ENCODE data around the gene CRIM1. TPM values are rescaled to one million over a fixed set of nuclear protein-coding genes. Genes with fewer than 3 reads are reported as not detected.

The CRIM1 gene
- total RNA-seq, 1 donor from 2014 or later = 103 TPM

- Histone ChIP-seq H3K4me3 (ENCODE audit: low read depth, low read length) (no peak overlapping the region), H3K27me3 (ENCODE audit: control insufficient read depth, insufficient read depth, low read length) (no peaks in the 10 kb centered on the region), H3K36me3 (ENCODE audit: control insufficient read depth, insufficient read depth, low read length) (no peaks in the 10 kb centered on the region)
- DNase-seq (ENCODE audit: low read depth) = no peak
- no peak for TF ChIP-seq CTCF (IDR thresholded peaks at IDR 0.05; ENCODE audit: insufficient read depth, low read length, poor library complexity, severe bottlenecking)
These were observed 228.7 kb downstream of the CRIM1 start for GRCh38 chr2:36584148-36584794.

- no peak overlapping the region for H3K4me3 ChIP-seq (ENCODE audit: low read depth, low read length)
- no peak for DNase-seq (ENCODE audit: low read depth)
- no peak for TF ChIP-seq CTCF (IDR thresholded peaks at IDR 0.05; ENCODE audit: insufficient read depth, low read length, poor library complexity, severe bottlenecking)
- H3K27me3 ChIP-seq (ENCODE audit: control insufficient read depth, insufficient read depth, low read length) = no peaks in the 10 kb centered on the region
- H3K36me3 ChIP-seq (ENCODE audit: control insufficient read depth, insufficient read depth, low read length) = no peaks in the 10 kb centered on the region
These were observed 231.1 kb downstream of the CRIM1 start for GRCh38 chr2:36586672-36587071.

- Histone ChIP-seq H3K36me3 (ENCODE audit: control insufficient read depth, insufficient read depth, low read length) (no peaks in the 10 kb centered on the region), H3K4me3 (ENCODE audit: low read depth, low read length) (no peak overlapping the region), H3K27me3 (ENCODE audit: control insufficient read depth, insufficient read depth, low read length) (no peaks in the 10 kb centered on the region)
- no peak for DNase-seq (ENCODE audit: low read depth)
- no peak for TF ChIP-seq CTCF (IDR thresholded peaks at IDR 0.05; ENCODE audit: insufficient read depth, low read length, poor library complexity, severe bottlenecking)
These were observed 231.5 kb downstream of the CRIM1 start for GRCh38 chr2:36587101-36587500.

GRCh38 chr2:36587556-36587955 lies 232.0 kb downstream of the CRIM1 start:
- H3K36me3 ChIP-seq (ENCODE audit: control insufficient read depth, insufficient read depth, low read length) = no peaks in the 10 kb centered on the region
- no peak for DNase-seq (ENCODE audit: low read depth)
- TF ChIP-seq CTCF (IDR thresholded peaks at IDR 0.05; ENCODE audit: insufficient read depth, low read length, poor library complexity, severe bottlenecking) = no peak

GRCh38 chr2:36589230-36589630 lies 233.7 kb downstream of the CRIM1 start:
- TF ChIP-seq CTCF (IDR thresholded peaks at IDR 0.05; ENCODE audit: insufficient read depth, low read length, poor library complexity, severe bottlenecking) = no peak
- no peaks in the 10 kb centered on the region for H3K27me3 ChIP-seq (ENCODE audit: control insufficient read depth, insufficient read depth, low read length)
- H3K36me3 ChIP-seq (ENCODE audit: control insufficient read depth, insufficient read depth, low read length) = no peaks in the 10 kb centered on the region
- H3K4me3 ChIP-seq (ENCODE audit: low read depth, low read length) = no peak overlapping the region
- no peak for DNase-seq (ENCODE audit: low read depth)

More at GRCh38 chr2:36587556-36587955, 232.0 kb downstream of the CRIM1 start:
- no peak overlapping the region for H3K4me3 ChIP-seq (ENCODE audit: low read depth, low read length)
- no peaks in the 10 kb centered on the region for H3K27me3 ChIP-seq (ENCODE audit: control insufficient read depth, insufficient read depth, low read length)

- TF ChIP-seq CTCF (IDR thresholded peaks at IDR 0.05; ENCODE audit: insufficient read depth, low read length, poor library complexity, severe bottlenecking) = no peak
These were observed 239.3 kb downstream of the CRIM1 start for GRCh38 chr2:36594849-36595248.

More at GRCh38 chr2:36594849-36595248, 239.3 kb downstream of the CRIM1 start:
- H3K36me3 ChIP-seq (ENCODE audit: control insufficient read depth, insufficient read depth, low read length) = no peaks in the 10 kb centered on the region
- H3K4me3 ChIP-seq (ENCODE audit: low read depth, low read length) = no peak overlapping the region
- no peaks in the 10 kb centered on the region for H3K27me3 ChIP-seq (ENCODE audit: control insufficient read depth, insufficient read depth, low read length)
- DNase-seq (ENCODE audit: low read depth) = no peak
